NOMO-1 treated with dmso at 0.1 percent for 144 hours (cell line): ENCODE measurements around the gene COL5A2.
A peak's percentile ranks its signal among the peaks of the same experiment; 100 is the strongest.

Experiments
- DNase-seq: peaks from one replicate; lab custom pipeline; 2025; ENCODE audit not compliant: unreplicated experiment; lab: John Stamatoyannopoulos, UW

The COL5A2 gene

GRCh38 chr2:189150033-189150432, 29.5 kb downstream of the COL5A2 start:
- DNase-seq, result no peak

- DNase-seq, result no peak
Measured at GRCh38 chr2:189147989-189148388, 31.6 kb downstream of the COL5A2 start.

- no peak for DNase-seq
Measured at GRCh38 chr2:189147361-189147760, 32.2 kb downstream of the COL5A2 start.

- DNase-seq, result no peak
Measured at GRCh38 chr2:189146553-189146952, 33.0 kb downstream of the COL5A2 start.

- no peak for DNase-seq
Measured at GRCh38 chr2:189144700-189145211, 34.8 kb downstream of the COL5A2 start.

- DNase-seq, result no peak
Measured at GRCh38 chr2:189143925-189144324, 35.6 kb downstream of the COL5A2 start.

GRCh38 chr2:189142893-189143759, 36.4 kb downstream of the COL5A2 start:
- DNase-seq, result peak; percentile 3

- no peak for DNase-seq
Measured at GRCh38 chr2:189138800-189139199, 40.8 kb downstream of the COL5A2 start.

GRCh38 chr2:189137519-189137918, 42.0 kb downstream of the COL5A2 start:
- no peak for DNase-seq

- no peak for DNase-seq
Measured at GRCh38 chr2:189134485-189134884, 45.1 kb downstream of the COL5A2 start.

GRCh38 chr2:189131991-189132390, 47.6 kb downstream of the COL5A2 start:
- no peak for DNase-seq

- DNase-seq, result no peak
Measured at GRCh38 chr2:189129971-189130370, 49.6 kb downstream of the COL5A2 start.

GRCh38 chr2:189128970-189129369, 50.6 kb downstream of the COL5A2 start:
- DNase-seq, result no peak

- DNase-seq, result no peak
Measured at GRCh38 chr2:189127756-189128155, 51.8 kb downstream of the COL5A2 start.

GRCh38 chr2:189125195-189125594, 54.4 kb downstream of the COL5A2 start:
- DNase-seq, result no peak

GRCh38 chr2:189124175-189124574, 55.4 kb downstream of the COL5A2 start:
- DNase-seq, result no peak

- DNase-seq, result no peak
Measured at GRCh38 chr2:189118386-189118785, 61.2 kb downstream of the COL5A2 start.

- DNase-seq, result no peak
Measured at GRCh38 chr2:189116979-189117378, 62.6 kb downstream of the COL5A2 start.

- DNase-seq, result no peak
Measured at GRCh38 chr2:189116087-189116486, 63.5 kb downstream of the COL5A2 start.

GRCh38 chr2:189115126-189115525, 64.4 kb downstream of the COL5A2 start:
- DNase-seq, result no peak

GRCh38 chr2:189113963-189114362, 65.6 kb downstream of the COL5A2 start:
- no peak for DNase-seq

GRCh38 chr2:189111063-189111715, 68.4 kb downstream of the COL5A2 start:
- no peak for DNase-seq
